ENCODE data around the gene ARL14. TPM values are rescaled to one million over a fixed set of nuclear protein-coding genes. Genes with fewer than 3 reads are reported as not detected.

Gene ARL14
- total RNA-seq, 2 experiments from 2014 or later: not detected

DNA sequence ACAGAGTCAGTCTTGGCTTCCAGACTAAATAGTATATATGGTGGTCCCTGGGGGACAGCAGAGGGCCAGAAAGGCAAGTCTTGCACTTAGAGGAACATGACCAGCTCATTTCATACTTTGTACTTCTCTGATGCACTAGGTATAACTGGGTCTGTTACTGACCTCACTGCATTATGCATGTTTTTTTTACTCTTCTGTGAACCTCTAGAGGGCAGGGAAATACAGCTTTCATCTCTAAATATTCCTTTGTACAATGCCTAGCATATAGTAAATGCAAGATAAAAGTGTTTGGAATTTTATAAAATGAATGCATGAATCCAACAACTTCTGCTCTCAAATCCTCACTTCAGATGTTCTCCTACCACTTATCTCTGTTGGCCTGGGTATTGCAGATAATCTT lies 23.4 kb upstream of the ARL14 start:
- Histone ChIP-seq H3K9me3 (ENCODE audit: low read length) (no peaks in the 10 kb centered on the region), H3K36me3 (ENCODE audit: insufficient read depth, low read length) (no peaks in the 10 kb centered on the region), H4K20me1 (ENCODE audit: insufficient read depth, low read length) (no peaks in the 10 kb centered on the region), H3K79me2 (ENCODE audit: insufficient read depth, low read depth, low read length) (no peaks in the 10 kb centered on the region), H3K4me2 (ENCODE audit: low read length) (no peak overlapping the region), H3K4me1 (ENCODE audit: insufficient read depth, low read length, poor library complexity, severe bottlenecking) (no peaks in the 10 kb centered on the region), H2AFZ (ENCODE audit: low read length) (no peak overlapping the region), H3K9me2 (ENCODE audit: insufficient read depth, low read length) (no peaks in the 10 kb centered on the region), H3K27ac (ENCODE audit: low read depth, low read length, poor library complexity, severe bottlenecking) (no peak overlapping the region), H3K4me3 (ENCODE audit: low read depth, low read length, poor library complexity, severe bottlenecking) (no peak overlapping the region)
- TF ChIP-seq, protein P1, sequence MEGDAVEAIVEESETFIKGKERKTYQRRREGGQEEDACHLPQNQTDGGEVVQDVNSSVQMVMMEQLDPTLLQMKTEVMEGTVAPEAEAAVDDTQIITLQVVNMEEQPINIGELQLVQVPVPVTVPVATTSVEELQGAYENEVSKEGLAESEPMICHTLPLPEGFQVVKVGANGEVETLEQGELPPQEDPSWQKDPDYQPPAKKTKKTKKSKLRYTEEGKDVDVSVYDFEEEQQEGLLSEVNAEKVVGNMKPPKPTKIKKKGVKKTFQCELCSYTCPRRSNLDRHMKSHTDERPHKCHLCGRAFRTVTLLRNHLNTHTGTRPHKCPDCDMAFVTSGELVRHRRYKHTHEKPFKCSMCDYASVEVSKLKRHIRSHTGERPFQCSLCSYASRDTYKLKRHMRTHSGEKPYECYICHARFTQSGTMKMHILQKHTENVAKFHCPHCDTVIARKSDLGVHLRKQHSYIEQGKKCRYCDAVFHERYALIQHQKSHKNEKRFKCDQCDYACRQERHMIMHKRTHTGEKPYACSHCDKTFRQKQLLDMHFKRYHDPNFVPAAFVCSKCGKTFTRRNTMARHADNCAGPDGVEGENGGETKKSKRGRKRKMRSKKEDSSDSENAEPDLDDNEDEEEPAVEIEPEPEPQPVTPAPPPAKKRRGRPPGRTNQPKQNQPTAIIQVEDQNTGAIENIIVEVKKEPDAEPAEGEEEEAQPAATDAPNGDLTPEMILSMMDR (conservative IDR thresholded peaks at IDR 0.05; ENCODE audit: low read length): no peak
- no peak for TF ChIP-seq EZH2phosphoT487 (IDR thresholded peaks at IDR 0.05; ENCODE audit: borderline replicate concordance, low read depth, low read length)
- intact Hi-C loops (cut with micrococcal nuclease; ENCODE audit: unreplicated experiment): no loop called here
- ChIA-PET POLR2A (no interaction called here), CTCF (ENCODE audit: unreplicated experiment) (no interaction called here)
- no TSS peak for BruUV-seq (replicated peaks)
- no peak for DNase-seq (ENCODE audit: low spot score)

- no TSS peak for BruUV-seq (replicated peaks)
- peaks cover 2% of the 10 kb centered on the region for H3K4me1 ChIP-seq (ENCODE audit: insufficient read depth, low read length, poor library complexity, severe bottlenecking)
- H3K27ac ChIP-seq (ENCODE audit: low read depth, low read length, poor library complexity, severe bottlenecking): no peak overlapping the region
- no peak for DNase-seq (ENCODE audit: low spot score)
- H3K4me2 ChIP-seq (ENCODE audit: low read length): no peak overlapping the region
- ChIA-PET POLR2A (interaction anchor here (0.6 kb wide), 2 partner anchors 26 to 916 kb away, joined by 3 read pairs; no protein-coding TSS in a partner anchor), CTCF (ENCODE audit: unreplicated experiment) (no interaction called here)
- H3K79me2 ChIP-seq (ENCODE audit: insufficient read depth, low read depth, low read length): no peaks in the 10 kb centered on the region
- no peaks in the 10 kb centered on the region for H4K20me1 ChIP-seq (ENCODE audit: insufficient read depth, low read length)
- no peak for TF ChIP-seq EZH2phosphoT487 (IDR thresholded peaks at IDR 0.05; ENCODE audit: borderline replicate concordance, low read depth, low read length)
- TF ChIP-seq, protein P1 (conservative IDR thresholded peaks at IDR 0.05; ENCODE audit: low read length): no peak
- H3K36me3 ChIP-seq (ENCODE audit: insufficient read depth, low read length): no peaks in the 10 kb centered on the region
- H3K9me3 ChIP-seq (ENCODE audit: low read length): no peaks in the 10 kb centered on the region
- no peak overlapping the region for H3K4me3 ChIP-seq (ENCODE audit: low read depth, low read length, poor library complexity, severe bottlenecking)
- intact Hi-C loops (cut with micrococcal nuclease; ENCODE audit: unreplicated experiment): no loop called here
- H3K9me2 ChIP-seq (ENCODE audit: insufficient read depth, low read length): no peaks in the 10 kb centered on the region
- no peak overlapping the region for H2AFZ ChIP-seq (ENCODE audit: low read length)
These were observed 16.1 kb upstream of the ARL14 start for GRCh38 chr3:160660902-160661301.

GRCh38 chr3:160661660-160662059 lies 15.3 kb upstream of the ARL14 start:
- no peak for DNase-seq (ENCODE audit: low spot score)
- no peak overlapping the region for H3K4me3 ChIP-seq (ENCODE audit: low read depth, low read length, poor library complexity, severe bottlenecking)
- H3K27ac ChIP-seq (ENCODE audit: low read depth, low read length, poor library complexity, severe bottlenecking): no peak overlapping the region
- H4K20me1 ChIP-seq (ENCODE audit: insufficient read depth, low read length): no peaks in the 10 kb centered on the region
- intact Hi-C loops (cut with micrococcal nuclease; ENCODE audit: unreplicated experiment): no loop called here
- no peaks in the 10 kb centered on the region for H3K79me2 ChIP-seq (ENCODE audit: insufficient read depth, low read depth, low read length)
- no peaks in the 10 kb centered on the region for H3K9me2 ChIP-seq (ENCODE audit: insufficient read depth, low read length)
- CTCF ChIA-PET (ENCODE audit: unreplicated experiment): no interaction called here
- TF ChIP-seq, protein P1 (conservative IDR thresholded peaks at IDR 0.05; ENCODE audit: low read length): no peak
- H3K4me1 ChIP-seq (ENCODE audit: insufficient read depth, low read length, poor library complexity, severe bottlenecking): peaks cover 8% of the 10 kb centered on the region
- BruUV-seq (replicated peaks): no TSS peak
- POLR2A ChIA-PET: no interaction called here
- H3K9me3 ChIP-seq (ENCODE audit: low read length): no peaks in the 10 kb centered on the region
- H3K4me2 ChIP-seq (ENCODE audit: low read length): no peak overlapping the region
- H2AFZ ChIP-seq (ENCODE audit: low read length): no peak overlapping the region
- no peaks in the 10 kb centered on the region for H3K36me3 ChIP-seq (ENCODE audit: insufficient read depth, low read length)
